Right cardiac atrium (tissue), 5 donors: Measurements from ENCODE around the gene FGF12. TPM values are rescaled to one million over a fixed set of nuclear protein-coding genes. Genes with fewer than 3 reads are reported as not detected.

Experiments
- ATAC-seq, 2 donors: fragments of 200-7000 bp; cut with Tn5 transposase; one replicate each; pipeline versions ENCODE4 v1.8.0 to v1.9.1; 2020; ENCODE audit warnings: moderate library complexity in 2 of 2, mild to moderate bottlenecking in 1 of 2
- DNase-seq, 3 donors: peaks; one replicate each; pipeline ENCODE4 v3.0.0-alpha.2; 2020
- H3K27ac ChIP-seq: one replicate; pipeline ENCODE4 v1.5.1; 2013; ENCODE audit warnings: mild to moderate bottlenecking, low read length, control low read depth, moderate library complexity
- H3K27me3 ChIP-seq: one replicate; pipeline ENCODE4 v1.6.1; 2013; ENCODE audit not compliant: control insufficient read depth, insufficient read depth
- H3K4me1 ChIP-seq: one replicate; pipeline ENCODE4 v1.6.1; 2013; ENCODE audit warnings: low read length; ENCODE audit not compliant: control insufficient read depth, insufficient read depth
- H3K4me3 ChIP-seq: one replicate; pipeline ENCODE4 v1.5.1; 2013; ENCODE audit warnings: low read length, control low read depth
- H3K9me3 ChIP-seq: one replicate; pipeline ENCODE4 v1.6.1; 2013; ENCODE audit warnings: low read length; ENCODE audit not compliant: control insufficient read depth
- WGBS: extraction: QIAGEN DNeasy Blood & Tissue Kit; methylation state at CpG from one replicate; pipeline ENCODE4 v1.1.7; 2013; 5-methylcytosine and 5-hydroxymethylcytosine counted together
- intact Hi-C, 4 donors: fragments of 100-400 bp; cut with DNase I; formaldehyde crosslinking; loops; one replicate each; pipeline versions ENCODE4 v1.11.0 to v1.14.0; 2022 to 2023
- polyA plus RNA-seq: library from polyadenylated mRNA; stranded (reverse); fragments of 200-250 nt; gene quantifications from one replicate; pipeline ENCODE4 v1.2.3, GENCODE V29; 2013
- total RNA-seq, 4 donors: library from RNA; stranded (reverse); fragmentation: NEBNext Ultra II Directional; extraction: Animal tissue kit (Norgen Biotek cat#: 25700); gene quantifications; one replicate each; pipeline ENCODE4 v1.2.1, GENCODE V29; 2021
- donor health status: healthy with polysubstance abuse.
- donor health status: DM: no; HTN: yes; CAD: no.
- donor health status: DM: no; HTN: no; CAD: no.
- donor health status: DM: no; HTN: yes; CAD: no; lungs with severe emphysema.
- donor health status: DM: yes; HTN: yes; CAD: no.

Gene FGF12
- total and polyA plus RNA-seq, 5 donors: 230 to 354 (median 332) TPM

DNA sequence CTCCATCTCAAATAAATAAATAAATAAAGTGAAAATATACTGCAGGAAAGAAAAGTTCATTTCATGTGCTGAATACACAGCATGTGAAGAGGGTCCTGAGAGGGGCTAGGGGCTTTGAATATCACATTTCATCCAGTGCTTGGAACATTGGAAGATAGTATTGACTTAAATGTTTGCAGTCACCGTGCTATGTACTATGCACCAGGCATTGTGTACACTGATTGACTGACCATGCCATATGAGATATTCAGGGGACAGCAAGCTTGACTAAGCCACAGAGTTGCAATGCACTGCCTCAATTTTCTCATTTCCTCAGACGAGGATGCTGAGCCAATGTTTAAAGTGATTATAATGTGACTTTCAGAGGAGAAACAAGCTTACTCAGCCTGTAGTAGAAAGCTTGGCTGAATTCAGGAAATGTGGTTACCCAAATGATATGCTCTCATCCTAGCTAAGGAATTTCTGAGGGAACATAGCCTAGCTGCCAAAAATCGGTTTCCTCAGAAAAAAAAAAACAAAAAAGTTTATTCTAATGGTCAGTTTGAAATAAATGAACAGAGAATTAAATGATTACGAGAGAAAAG, 557.9 kb downstream of the FGF12 start:
- DNase-seq (no peak), ATAC-seq (peak; percentile 54 to 84)
- Histone ChIP-seq H3K27me3 (no peaks in the 10 kb centered on the region), H3K27ac (no peak overlapping the region), H3K4me1 (peaks cover 4% of the 10 kb centered on the region), H3K9me3 (no peaks in the 10 kb centered on the region), H3K4me3 (no peak overlapping the region)
- 57% methylated on average over 4 of the region's 4 CpGs for WGBS
- intact Hi-C loops: no loop called here

- H3K9me3 ChIP-seq: no peaks in the 10 kb centered on the region
- no peak for DNase-seq
- no peak for ATAC-seq
- H3K27me3 ChIP-seq: no peaks in the 10 kb centered on the region
- intact Hi-C loops: no loop called here
- no peak overlapping the region for H3K4me3 ChIP-seq
- no peak overlapping the region for H3K27ac ChIP-seq
- peaks cover 1% of the 10 kb centered on the region for H3K4me1 ChIP-seq
These were observed 559.1 kb downstream of the FGF12 start for GRCh38 chr3:192168202-192168601.

DNA sequence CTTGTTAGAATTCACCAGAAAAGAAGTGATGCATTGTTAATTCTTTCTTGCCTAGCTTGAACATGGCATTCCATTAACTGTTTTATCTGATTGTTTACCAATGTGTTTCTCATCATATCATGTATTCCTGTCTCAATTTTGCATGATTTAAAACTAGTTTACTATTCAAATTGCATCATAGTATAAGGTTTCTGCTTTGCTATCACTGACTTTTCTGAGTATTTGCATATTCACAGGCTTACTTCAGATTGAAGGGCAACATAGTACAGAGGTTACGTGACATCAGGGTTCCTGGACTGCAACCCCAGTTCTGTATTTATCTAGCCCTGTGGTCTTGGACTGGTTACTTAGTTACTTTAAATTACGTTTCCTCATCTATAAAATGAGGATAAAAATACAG, 561.8 kb downstream of the FGF12 start:
- H3K27ac ChIP-seq: no peak overlapping the region
- DNase-seq: no peak
- ATAC-seq: no peak
- H3K9me3 ChIP-seq: no peaks in the 10 kb centered on the region
- intact Hi-C loops: no loop called here
- WGBS: 85% methylated on average over 2 of the region's 2 CpGs
- H3K4me1 ChIP-seq: peaks cover 1% of the 10 kb centered on the region
- H3K4me3 ChIP-seq: no peak overlapping the region
- H3K27me3 ChIP-seq: no peaks in the 10 kb centered on the region

DNA sequence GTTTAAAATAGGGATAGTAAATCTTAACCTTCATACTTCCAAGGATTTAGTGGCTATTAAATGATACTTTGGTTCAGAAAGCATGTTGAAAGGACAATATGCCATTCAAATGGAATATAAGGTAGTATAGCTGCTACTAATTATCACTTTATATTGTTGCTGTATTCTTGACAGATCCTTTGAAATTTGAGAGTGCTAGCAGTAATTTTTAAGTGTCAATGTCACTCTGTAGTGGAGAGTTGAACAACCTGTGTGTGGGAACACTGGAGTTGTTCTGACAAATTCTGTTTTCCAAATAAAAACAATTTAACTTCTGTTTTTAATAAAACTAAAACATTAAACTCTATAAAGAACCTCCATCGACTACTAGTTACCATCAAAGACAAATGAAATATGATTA, 565.7 kb downstream of the FGF12 start:
- WGBS: 83% methylated on average over 1 of the region's 1 CpG
- no peak for ATAC-seq
- peaks cover 1% of the 10 kb centered on the region for H3K4me1 ChIP-seq
- DNase-seq: no peak
- H3K27ac ChIP-seq: no peak overlapping the region
- H3K27me3 ChIP-seq: no peaks in the 10 kb centered on the region
- no peaks in the 10 kb centered on the region for H3K9me3 ChIP-seq
- H3K4me3 ChIP-seq: no peak overlapping the region
- intact Hi-C loops: no loop called here

GRCh38 chr3:192156382-192156781, 571.0 kb downstream of the FGF12 start:
- ATAC-seq (no peak), DNase-seq (no peak)
- H3K27ac ChIP-seq: no peak overlapping the region
- H3K9me3 ChIP-seq: no peaks in the 10 kb centered on the region
- no peak overlapping the region for H3K4me3 ChIP-seq
- 47% methylated on average over 1 of the region's 1 CpG for WGBS
- H3K27me3 ChIP-seq: no peaks in the 10 kb centered on the region
- no peaks in the 10 kb centered on the region for H3K4me1 ChIP-seq
- intact Hi-C loops: no loop called here

GRCh38 chr3:192155194-192155593, 572.1 kb downstream of the FGF12 start:
- Histone ChIP-seq H3K27ac (no peak overlapping the region), H3K4me1 (no peaks in the 10 kb centered on the region), H3K27me3 (no peaks in the 10 kb centered on the region), H3K4me3 (no peak overlapping the region), H3K9me3 (no peaks in the 10 kb centered on the region)
- WGBS: 50% methylated on average over 9 of the region's 9 CpGs
- intact Hi-C loops: no loop called here
- ATAC-seq (no peak), DNase-seq (no peak)

- no peaks in the 10 kb centered on the region for H3K9me3 ChIP-seq
- no peaks in the 10 kb centered on the region for H3K27me3 ChIP-seq
- DNase-seq (no peak), ATAC-seq (no peak)
- no peaks in the 10 kb centered on the region for H3K4me1 ChIP-seq
- no peak overlapping the region for H3K27ac ChIP-seq
- intact Hi-C loops: loop anchor here in 1 of 4 donors (5.0 kb wide), 1 partner anchor 304 kb away; no protein-coding TSS in a partner anchor
- 81% methylated on average over 4 of the region's 4 CpGs for WGBS
- H3K4me3 ChIP-seq: no peak overlapping the region
These were observed 594.1 kb downstream of the FGF12 start for GRCh38 chr3:192133271-192133670.

DNA sequence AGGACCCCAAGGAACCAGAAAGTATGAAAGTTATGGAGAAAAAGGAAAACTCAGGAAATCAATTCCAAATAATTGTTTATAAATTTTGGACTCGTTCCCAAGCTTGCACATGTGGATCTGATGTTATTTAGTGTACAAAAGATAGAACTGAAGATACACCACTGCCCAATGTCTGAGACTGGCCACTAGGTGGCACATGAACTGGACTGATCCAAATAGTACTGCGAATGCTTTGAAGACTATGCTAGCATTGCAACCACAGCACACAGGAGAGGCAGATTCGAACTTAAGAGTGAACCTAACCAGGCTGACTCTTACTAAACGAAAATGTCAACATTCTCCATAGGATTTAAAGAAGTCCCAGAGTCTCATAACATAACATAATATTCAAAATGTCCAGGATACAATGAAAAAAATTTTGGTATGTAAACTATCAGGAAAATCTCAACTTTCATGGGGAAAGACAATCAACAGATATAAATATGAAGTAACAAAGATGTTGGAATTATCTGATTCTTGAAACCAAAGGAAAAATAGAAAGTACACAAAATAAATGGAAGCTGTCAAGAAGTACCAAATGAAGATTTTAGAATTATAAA, 596.7 kb downstream of the FGF12 start:
- intact Hi-C loops: loop anchor here in 2 of 4 donors (2.0 to 5.0 kb wide), 2 partner anchors 307 to 314 kb away; no protein-coding TSS in a partner anchor
- DNase-seq: peak; percentile 32 to 62 (median 36)

GRCh38 chr3:192129586-192129985, 597.8 kb downstream of the FGF12 start:
- no peaks in the 10 kb centered on the region for H3K9me3 ChIP-seq
- no peaks in the 10 kb centered on the region for H3K27me3 ChIP-seq
- H3K4me1 ChIP-seq: no peaks in the 10 kb centered on the region
- no peak overlapping the region for H3K27ac ChIP-seq
- DNase-seq (no peak), ATAC-seq (no peak)
- H3K4me3 ChIP-seq: no peak overlapping the region
- intact Hi-C loops: loop anchor here in 1 of 4 donors (5.0 kb wide), 1 partner anchor 313 kb away; no protein-coding TSS in a partner anchor
- 60% methylated on average over 1 of the region's 1 CpG for WGBS

More for the DNA sequence above, 596.7 kb downstream of the FGF12 start:
- H3K4me3 ChIP-seq: no peak overlapping the region
- H3K27ac ChIP-seq: no peak overlapping the region
- peak; percentile 81 to 84 for ATAC-seq
- H3K9me3 ChIP-seq: no peaks in the 10 kb centered on the region
- 27% methylated on average over 4 of the region's 4 CpGs for WGBS
- no peaks in the 10 kb centered on the region for H3K27me3 ChIP-seq
- H3K4me1 ChIP-seq: no peaks in the 10 kb centered on the region

GRCh38 chr3:192128922-192129321, 598.4 kb downstream of the FGF12 start:
- H3K9me3 ChIP-seq: no peaks in the 10 kb centered on the region
- DNase-seq (no peak), ATAC-seq (no peak)
- intact Hi-C loops: loop anchor here in 1 of 4 donors (5.0 kb wide), 1 partner anchor 313 kb away; no protein-coding TSS in a partner anchor
- no peak overlapping the region for H3K4me3 ChIP-seq
- H3K27ac ChIP-seq: no peak overlapping the region
- H3K27me3 ChIP-seq: no peaks in the 10 kb centered on the region
- WGBS: 71% methylated on average over 4 of the region's 4 CpGs
- H3K4me1 ChIP-seq: no peaks in the 10 kb centered on the region

DNA sequence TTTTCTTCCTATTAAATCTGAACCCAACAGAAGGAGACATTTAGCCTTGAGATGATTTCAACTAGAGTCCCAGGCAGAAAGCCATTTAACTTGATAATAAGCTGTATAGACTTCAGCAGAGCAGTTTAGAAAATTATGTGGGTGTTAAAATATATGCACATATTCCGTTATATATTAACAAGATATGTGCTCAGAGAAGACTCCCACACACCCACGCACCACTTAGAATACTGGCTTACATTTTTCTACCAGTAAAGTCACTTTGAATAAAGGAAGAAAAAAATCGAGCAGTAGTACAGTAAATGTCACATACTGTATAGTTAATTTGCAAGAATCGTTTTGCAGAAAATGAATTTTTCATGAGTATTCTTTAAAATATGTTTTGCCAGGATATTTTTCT, 599.3 kb downstream of the FGF12 start:
- WGBS: 73% methylated on average over 4 of the region's 4 CpGs
- intact Hi-C loops: loop anchor here in 1 of 4 donors (5.0 kb wide), 1 partner anchor 314 kb away; no protein-coding TSS in a partner anchor
- no peaks in the 10 kb centered on the region for H3K27me3 ChIP-seq
- no peak overlapping the region for H3K4me3 ChIP-seq
- ATAC-seq (no peak), DNase-seq (no peak)
- no peak overlapping the region for H3K27ac ChIP-seq
- no peaks in the 10 kb centered on the region for H3K9me3 ChIP-seq
- peaks cover 2% of the 10 kb centered on the region for H3K4me1 ChIP-seq
